HL-60 (cell line): ENCODE measurements around the gene FNBP1L.

Source experiments
- CTCF ChIP-seq: IDR thresholded peaks from one replicate; pipeline ENCODE4 v1.5.1; 2011; ENCODE audit warnings: low read length, control low read depth, inconsistent platforms; ENCODE audit not compliant: insufficient read depth
- GABPA ChIP-seq: IDR thresholded peaks from 2 replicates; pipeline ENCODE4 v1.6.1; 2012; ENCODE audit warnings: low read depth
- POLR2AphosphoS5 ChIP-seq: IDR thresholded peaks from 2 replicates; pipeline ENCODE4 v1.6.1; 2012; ENCODE audit warnings: low read depth
- REST ChIP-seq: IDR thresholded peaks from 2 replicates; pipeline ENCODE4 v1.6.1; 2012; ENCODE audit warnings: low read depth; ENCODE audit not compliant: insufficient replicate concordance

GRCh38 chr1:93499075-93499474 is 51.2 kb downstream of the FNBP1L start:
- no peak for TF ChIP-seq REST
- TF ChIP-seq GABPA, result no peak
- TF ChIP-seq CTCF, result no peak
- no peak for TF ChIP-seq POLR2AphosphoS5
